GOT3 (cell line): ENCODE results near the gene IL19.
"Not testable (repeated sequence)": the region's sequence is repeated elsewhere in the genome, so short reads cannot be mapped to it uniquely, and the experiment has no call there.

Source experiments
- DNase-seq: peaks from one replicate; lab custom pipeline; 2025; ENCODE audit warnings: mixed read lengths; lab: John Stamatoyannopoulos, UW

Gene IL19

DNA sequence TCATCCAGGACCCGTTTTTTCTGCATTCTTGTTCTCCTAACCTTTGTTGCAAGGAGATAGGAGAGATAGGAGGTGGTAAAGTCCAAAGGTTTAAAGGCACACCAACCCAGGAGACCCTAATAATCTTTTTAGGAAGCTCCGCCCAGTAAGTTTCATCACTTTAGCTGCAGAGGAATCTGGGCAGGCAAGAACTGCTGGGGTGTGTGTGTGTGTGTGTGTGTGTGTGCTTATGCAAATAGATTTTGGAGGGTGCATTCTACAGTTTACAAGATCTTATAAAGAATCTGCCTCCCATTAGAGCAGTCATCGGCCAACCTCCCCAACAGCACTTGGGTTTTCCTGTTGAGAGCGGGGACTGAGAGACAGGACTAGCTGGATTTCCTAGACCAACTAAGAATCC lies 5.7 kb downstream of the IL19 start:
- no peak for DNase-seq

DNA sequence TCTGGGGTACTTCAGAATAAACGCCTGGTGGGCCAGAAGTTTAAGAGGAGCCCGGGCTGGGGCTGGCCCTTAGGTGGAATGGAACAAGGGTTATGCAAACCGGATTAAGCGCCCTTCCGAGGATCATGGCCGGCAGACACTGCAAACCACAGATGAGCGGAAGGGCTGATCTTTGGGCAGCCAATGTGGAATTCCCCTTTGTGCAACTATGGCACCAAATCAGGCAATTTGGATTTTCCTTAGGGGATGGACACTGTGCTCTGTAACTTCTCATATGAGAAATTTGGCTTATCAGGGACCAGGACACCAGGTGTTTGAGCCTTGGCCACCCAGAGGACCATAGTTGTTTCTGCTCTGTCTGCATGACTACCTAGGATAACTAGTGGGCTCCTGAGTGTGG lies 7.5 kb downstream of the IL19 start:
- DNase-seq, result no peak

DNA sequence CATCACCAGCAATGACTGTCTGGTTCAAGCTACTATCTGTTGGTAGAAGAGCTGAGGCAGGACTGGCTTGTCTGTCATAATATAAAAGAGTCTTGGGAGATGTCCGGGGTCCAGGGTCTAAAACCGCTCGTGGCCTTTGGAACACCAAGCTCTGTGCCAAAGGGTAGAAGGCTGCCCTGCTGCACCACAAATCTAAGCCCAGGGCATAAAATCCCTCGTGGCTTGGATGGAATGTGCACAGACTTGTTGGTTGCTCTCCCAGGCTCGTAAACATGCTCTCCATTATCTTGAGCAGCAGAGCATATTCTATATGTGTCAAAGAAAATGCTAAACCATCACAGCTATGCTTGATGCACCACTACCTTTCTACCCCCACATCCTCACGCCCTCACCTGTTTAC lies 8.3 kb downstream of the IL19 start:
- not testable (repeated sequence) for DNase-seq

DNA sequence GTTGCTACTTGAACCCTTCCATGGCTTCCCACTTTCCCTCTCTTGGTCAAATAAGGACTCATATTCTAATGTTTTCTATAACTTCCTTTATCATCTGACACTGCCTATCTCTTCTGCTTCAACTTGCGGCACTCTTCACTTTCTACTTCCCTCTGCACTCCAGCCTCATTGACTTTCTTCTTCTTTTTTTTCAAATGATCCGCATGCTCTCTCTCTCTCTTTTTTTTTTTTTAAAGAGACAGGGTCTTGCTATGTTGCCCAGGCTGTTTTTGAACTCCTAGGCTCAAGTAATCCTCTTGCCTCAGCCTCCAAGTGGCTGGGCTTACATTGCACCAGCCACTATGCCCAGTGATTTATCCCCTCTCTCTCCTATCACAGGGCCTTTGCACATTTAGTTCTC lies 9.1 kb downstream of the IL19 start:
- DNase-seq, result no peak

DNA sequence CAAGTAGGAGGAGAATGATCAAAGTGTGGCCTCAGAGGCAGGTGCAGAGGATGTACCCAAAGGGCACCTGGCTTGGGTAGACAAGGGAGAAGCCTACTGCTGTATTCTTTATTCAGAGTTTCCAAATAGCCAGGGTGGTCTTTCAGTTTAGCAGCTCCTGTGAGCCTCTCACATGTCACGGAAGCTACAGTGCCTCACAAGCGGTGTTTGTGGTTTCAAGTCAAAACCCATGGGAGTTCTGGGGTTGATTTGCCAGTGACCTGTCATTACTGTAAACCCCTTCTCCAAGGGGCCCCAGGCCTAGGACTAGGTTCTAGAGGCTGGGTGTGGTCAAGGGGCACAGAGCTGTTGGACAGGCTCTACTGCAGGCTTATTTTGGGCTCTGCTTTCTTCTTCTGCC lies 11.9 kb downstream of the IL19 start:
- no peak for DNase-seq

DNA sequence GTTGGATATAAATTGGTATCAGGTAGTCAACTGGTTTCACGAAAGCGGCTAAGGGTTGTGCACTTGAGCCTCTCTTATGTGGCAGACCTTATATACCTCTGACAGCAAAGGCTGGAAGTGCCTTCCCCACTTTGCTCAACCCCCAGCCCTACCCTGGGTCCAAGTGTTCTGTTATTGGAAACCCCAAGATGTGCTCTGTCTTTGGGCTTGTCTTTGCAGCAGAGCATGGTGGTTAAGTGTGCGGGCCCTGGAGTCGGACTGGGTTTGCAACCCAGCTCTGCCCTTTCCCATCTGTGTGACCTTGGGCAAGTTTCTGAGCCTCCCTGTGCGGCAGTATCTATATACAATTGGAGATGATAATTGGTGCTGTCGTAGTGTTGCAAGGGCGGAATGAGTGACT lies 12.9 kb downstream of the IL19 start:
- no peak for DNase-seq

DNA sequence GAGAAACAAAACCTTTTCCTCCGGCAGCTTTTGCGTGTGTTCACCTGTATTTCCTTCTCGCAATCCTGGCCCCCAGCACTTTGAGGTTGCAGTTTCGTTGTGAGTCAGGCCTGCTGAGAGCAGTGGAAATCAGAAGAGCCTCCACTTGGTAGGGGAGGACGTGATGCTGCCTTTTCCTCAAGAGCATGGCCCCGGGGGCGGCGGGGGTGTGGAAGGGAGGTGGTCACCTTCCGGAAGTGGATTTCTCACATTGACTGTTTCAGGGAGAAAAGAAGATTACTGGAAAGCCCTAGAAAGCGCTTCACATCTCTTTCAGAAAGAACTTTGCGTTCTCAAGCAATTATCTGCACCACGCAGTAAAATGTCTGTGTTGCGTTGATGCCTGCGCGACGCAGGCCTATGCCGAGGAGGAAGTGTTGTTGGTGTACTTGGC lies 13.9 kb downstream of the IL19 start:
- peak; percentile 18 for DNase-seq

DNA sequence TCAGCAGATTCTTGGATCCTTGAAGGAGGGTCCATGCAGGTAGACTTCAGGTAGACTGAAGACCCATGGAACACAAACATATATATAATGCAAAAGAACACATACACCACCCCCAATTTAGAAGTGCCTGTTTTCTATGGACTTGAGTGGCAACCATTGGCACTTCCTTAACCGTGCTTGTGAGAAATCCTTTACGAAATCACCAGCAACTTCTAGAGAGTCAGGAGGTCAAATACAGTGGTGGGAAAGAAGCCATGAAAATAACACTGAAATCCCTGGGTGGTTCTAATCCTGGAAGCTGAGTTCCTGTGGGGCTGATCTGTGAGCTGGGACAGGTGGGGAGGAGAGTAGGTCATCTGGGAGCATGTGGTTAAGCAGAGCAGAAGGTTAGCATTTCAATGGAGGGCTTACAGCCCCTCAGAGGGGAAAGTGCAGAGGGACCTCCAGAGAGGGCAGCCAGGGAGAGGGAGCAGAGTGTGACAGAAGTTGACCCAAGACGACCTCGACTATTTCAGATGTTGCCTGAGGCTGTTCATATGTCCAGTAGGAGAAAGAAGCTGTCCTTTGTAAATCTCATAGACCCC lies 14.7 kb downstream of the IL19 start:
- no peak for DNase-seq

DNA sequence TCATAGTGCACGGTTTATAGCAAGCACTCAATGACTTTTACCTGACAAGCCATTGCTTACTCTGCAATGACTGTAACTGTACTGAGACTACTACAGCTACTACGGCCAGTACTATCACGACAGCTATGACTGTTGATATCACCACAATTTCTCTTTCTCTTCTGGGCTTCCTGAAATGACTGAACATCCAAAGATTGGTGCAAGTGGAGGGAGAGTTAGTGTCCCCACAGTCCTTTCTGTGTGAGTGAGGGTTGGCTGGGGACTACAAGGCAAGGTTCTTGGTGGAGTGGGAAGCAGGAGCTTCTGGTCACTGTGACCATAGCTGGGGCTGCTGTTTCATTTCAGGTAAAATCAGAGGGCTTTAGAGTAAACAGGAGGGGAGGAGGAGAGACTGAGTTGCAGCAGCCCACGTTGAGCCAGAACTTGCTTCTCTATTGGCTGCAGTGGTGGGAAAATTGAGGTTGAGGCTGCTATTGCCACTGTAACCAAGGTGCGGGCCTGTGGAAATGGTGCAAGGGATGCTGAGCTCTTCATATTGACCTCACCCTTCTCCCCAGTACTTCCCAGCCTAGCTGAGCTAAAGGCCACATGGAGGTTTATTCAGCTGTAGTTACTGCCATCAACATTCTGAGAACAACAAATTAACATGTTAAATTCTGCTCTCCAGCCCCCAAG lies 15.8 kb downstream of the IL19 start:
- DNase-seq, result no peak

DNA sequence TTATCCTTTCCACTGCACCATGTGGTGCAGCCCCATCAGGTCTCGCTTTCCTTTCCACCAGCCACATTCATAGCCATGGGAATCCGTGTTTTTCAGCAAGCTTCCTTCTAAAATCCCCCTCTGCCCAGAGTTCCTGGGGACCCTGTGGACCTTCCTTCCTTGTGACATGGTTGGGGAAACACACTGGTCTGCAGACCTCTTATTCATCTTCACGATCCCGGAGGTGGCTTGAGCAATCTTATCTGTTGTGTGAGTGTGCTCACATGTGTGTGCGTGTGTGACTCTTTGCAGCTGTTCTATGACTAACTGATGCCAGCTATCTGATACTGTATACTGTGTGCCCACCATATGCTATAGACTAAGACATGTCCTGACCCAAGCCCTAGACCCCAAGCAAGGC lies 17.3 kb downstream of the IL19 start:
- DNase-seq, result no peak

DNA sequence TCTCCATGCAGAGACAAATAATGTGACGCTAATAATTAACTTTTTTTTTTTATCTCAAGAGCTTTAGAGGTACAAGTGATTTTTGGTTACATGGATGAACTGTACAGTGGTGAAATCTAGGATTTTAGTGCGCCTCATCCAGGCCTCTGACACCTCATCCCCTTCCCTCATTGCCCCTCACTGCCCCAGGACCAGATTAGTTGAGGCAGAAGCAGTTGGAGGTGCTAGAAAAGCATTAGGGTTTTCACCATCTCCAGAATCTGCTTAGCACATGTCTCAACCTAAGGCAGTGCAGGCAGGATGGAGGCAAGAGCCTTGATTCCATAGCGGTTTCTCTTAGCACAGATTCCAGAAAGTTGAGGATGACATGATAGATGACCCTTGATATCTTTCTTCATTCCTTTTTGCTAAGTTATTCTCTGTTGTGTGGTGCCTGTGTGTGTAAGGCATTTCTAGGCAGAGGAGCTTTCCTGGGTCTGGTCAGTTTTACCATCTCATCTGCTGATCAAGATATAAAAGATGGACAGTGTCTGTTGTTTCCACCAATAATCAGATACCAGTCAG lies 18.0 kb downstream of the IL19 start:
- no peak for DNase-seq

DNA sequence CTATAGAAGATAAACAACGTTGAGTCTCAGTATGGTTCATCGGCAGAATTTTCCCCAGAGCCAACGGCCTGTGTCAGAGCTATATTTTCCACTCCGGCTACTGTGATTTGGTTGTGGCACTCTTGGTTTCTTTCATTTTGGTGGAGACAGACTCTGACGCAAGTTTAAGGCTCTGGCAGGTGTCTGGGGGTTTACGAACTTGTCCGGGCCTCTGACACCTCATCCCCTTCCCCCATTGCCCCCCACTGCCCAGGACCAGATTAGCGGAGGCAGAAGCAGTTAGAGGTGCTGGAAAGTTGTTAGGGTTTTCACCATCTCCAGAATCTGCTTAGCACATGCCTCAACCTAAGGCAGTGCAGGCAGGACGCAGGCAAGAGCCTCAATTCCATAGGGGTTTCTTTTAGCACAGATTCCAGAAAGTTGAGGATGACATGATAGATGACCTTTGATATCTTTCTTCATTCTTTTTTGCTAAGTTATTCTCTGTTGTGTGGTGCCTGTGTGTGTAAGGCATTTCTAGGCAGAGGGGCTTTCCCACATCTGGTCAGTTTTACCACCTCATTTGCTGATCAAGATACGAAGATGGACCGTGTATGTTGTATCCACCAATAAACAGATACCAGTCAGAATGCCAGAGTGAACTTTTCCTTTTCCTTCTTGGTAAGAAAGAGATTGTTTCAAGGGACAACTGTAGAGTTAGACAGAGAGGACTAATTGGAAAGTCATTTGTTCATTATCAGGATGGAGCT lies 20.1 kb downstream of the IL19 start:
- no peak for DNase-seq

DNA sequence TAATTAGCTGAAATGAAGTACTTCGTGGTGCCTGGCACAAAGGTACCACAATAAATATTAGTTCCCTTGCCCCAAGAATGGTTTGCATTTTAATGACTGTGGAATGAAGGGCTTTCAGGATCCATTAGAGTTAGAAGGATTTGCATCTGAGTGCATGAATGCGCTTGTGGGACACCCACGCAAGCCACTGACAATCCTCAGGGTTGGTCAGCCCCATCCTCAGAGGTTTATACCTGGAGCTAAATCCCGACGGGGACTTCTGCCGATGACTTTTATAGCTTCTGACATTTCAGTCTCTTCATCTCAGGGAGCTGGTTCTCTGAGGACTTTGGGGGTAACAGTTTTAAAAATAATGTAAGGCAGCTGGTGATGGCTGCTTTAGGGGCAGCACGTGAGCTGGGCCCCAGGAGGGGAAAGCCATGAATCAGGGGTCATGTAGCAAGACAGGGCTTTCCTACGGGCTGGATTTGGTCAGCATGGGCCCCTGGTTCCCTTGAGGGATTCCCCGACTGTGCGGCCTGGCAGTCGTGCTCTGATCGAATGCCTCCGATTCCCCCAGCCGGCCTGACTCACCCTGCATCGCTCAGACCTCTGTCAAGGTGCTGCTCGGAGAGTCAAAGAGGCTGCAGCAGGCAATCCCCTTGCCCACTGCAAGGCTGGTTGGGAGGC lies 22.5 kb downstream of the IL19 start:
- peak; percentile 20 for DNase-seq

DNA sequence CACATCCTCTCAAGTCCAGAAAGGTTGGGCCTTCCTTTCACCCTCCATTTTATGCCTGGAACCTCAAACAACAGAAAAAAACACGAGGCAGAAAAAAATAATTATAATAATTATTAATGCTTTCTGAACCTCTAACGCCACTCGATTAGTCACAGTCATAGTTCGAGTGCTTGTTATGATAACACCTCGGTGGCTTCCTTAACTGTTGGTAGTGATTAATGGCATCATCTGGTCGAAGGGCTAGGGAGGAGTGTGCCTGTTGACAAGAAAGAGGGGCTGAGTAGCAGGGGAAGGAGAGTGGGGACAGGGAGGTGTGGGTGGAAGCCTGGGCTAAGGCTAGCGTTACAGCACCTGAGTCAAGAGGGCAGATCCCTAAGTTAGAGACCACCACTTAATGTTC lies 23.0 kb downstream of the IL19 start:
- no peak for DNase-seq

DNA sequence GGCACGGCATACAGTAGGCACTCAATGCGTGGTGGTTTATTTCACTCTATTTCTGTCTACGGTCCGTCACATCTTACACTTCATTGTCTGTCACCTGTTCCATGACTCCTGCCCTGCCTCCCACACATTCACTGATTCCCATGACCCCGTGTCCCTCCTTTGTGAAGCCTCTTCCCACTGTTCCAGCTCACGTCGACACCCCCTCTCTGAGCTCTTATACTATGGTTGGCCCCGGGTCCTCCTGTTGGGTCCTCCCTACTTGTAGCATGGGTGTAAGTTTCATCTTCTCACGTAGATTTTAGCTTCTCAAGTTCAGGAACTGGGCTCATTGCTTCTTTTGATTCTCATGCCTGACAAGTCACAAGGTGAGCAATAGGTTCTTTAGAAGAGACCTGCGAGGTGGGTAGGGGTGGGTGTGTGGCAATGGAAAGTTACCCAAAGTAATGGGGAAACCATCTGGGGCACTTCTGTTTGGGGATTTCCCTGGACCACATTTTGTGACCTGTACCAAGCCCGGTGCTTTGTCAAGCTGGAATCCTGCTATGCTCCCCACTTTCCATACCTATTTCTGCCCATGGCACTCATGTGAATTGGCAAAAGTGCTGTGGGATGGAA lies 23.8 kb downstream of the IL19 start:
- no peak for DNase-seq

DNA sequence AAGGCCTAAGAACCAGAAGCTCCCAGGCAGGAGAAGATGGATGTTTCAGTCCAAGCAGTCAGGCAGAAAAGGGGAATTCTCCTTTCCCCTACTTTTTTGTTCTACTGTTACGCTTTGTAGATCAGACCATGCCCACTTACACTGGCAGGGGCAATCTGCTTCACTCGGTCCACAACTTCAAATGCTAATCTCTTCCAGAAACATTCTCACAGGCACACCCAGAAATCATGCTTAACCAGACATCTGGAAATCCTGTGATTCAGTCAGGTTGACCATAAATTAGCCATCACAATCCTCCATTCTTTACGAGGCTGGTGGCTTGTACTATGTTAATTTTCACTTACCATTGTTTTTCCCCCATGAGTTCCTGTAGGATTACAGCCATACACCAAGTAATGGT lies 25.5 kb downstream of the IL19 start:
- no peak for DNase-seq

DNA sequence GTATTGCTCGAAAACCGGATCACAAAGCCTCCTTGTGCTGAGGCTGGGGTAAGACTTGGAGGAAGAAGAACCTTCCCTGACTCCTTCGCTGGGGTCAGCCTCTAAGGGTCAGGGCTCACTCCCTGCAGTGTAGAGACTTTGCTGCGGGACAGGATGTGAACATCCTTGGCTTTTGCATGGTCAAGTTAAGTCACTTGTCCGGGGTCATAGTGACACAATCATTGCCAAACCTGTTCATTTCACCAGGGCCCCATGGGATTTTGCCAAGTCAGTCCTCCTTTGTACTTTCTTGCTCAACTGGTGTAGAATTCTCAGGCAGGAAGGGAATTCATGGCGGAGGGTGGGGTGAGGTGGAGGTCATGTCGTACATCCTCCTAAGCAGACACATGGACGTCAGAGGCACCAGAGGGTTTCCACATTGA lies 26.4 kb downstream of the IL19 start:
- no peak for DNase-seq

DNA sequence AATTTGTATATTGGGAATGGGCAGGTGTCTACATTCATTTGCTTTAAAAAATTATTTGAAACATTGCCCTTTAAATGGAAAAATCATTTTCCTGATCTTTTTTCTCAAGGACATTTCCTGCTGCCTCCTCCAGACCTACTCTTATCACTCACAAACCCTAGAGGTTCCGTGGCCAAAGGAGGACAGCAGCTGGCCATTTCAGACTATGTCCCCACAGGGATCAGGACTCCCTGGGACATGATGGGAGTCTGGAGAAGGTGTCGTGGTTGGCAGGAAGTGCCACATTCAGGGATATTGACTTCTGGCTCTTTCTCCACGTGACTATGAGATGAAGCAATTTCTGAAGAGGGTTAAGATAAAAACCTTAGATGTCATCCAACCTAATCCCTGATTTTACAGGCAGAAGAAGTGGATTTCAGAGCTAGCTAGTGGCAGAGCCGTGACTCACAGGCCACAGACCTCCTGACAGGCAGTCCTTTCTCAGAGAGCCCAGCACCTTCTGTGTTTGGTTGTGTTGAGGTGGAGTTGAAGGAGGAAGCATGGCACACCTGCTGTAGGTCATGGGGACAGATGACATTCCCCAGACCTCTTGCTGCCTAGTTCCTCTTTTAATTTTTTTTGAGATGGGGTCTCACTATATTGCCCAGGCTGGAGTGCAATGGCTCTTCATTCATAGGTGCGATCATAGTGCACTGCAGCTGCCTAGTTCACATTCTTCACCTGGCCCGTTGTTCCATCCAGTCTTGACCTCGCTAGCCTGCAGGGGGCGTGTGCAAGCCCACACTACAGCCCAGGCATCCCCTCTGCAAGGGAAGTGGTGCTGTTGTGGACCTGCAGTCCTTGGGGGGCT lies 27.2 kb downstream of the IL19 start:
- DNase-seq, result no peak

DNA sequence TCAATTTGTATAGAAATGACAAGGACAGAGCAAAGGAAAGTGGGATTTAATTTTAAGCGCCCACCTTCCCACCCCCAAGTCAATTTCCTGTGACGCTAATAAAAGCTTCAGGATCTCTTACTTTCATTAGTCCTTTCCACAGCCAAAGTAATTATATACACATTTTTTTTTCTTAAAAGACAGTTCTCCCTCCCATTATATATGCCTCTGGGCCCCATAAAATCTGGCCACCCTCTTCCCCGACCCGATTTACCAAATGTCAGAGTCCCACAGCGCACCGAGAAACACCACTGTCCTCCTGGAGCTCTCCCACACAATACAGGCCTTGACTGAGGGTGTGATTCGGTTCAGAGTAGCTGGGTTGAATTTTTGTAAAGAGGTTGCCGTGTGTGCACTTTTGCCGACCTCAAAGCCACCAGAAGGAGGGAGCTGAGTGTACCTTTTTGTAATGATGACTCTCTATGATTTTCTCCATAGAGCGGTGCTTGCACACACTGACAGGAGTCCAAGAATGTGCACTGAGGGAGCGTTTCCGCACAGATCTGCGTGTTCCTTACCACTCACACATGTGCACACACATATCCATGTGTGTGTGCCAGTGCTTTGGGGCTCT lies 27.9 kb downstream of the IL19 start:
- no peak for DNase-seq

DNA sequence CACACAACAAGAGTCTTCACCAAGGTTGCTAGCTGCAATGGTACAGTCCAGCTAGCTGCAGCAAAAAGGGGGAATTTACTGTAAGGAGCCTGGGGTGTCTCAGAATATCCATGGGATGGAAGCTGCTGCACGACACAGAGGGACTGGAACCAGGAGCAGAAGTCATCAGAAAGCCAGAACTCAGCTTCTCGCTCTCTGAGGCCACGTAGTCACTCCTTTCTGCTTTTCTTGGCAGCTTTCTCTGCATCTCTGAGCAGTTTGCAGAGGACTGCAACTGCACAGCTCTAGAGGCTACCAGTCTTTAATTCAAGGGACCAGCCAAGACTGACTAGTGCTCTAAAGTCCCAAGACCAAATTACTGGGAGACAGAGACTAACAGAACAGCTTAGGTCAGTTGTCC lies 28.7 kb downstream of the IL19 start:
- DNase-seq, result no peak

DNA sequence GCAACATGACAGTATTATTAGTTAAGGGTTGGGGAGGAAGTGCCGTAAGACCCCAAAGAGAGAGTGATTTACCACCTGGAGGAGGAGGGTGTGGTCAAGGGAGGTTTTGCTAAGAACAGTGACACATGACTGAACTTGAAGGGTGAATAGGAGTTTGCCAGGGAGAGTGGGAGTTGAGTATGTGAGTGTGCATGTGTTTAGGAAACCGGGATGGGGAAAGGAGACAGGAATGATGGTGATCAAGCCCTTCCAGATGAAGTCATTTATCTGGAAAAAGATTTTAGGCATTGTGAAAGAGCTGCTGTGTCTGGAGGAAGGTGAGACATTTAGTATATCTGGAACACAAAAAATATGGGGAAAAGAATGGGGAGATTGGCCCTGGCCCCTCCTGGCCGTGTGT lies 29.8 kb downstream of the IL19 start:
- no peak for DNase-seq
